ENCODE data around the gene CFD.

DNA sequence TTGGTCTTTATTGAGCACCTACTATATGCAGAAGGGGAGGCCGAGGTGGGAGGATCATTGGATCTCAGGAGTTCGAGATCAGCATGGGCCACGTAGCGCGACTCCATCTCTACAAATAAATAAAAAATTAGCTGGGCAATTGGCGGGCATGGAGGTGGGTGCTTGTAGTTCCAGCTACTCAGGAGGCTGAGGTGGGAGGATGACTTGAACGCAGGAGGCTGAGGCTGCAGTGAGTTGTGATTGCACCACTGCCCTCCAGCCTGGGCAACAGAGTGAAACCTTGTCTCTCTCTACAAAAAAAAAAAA, 3.8 kb downstream of the CFD start:
- TF ChIP-seq, protein P1, sequence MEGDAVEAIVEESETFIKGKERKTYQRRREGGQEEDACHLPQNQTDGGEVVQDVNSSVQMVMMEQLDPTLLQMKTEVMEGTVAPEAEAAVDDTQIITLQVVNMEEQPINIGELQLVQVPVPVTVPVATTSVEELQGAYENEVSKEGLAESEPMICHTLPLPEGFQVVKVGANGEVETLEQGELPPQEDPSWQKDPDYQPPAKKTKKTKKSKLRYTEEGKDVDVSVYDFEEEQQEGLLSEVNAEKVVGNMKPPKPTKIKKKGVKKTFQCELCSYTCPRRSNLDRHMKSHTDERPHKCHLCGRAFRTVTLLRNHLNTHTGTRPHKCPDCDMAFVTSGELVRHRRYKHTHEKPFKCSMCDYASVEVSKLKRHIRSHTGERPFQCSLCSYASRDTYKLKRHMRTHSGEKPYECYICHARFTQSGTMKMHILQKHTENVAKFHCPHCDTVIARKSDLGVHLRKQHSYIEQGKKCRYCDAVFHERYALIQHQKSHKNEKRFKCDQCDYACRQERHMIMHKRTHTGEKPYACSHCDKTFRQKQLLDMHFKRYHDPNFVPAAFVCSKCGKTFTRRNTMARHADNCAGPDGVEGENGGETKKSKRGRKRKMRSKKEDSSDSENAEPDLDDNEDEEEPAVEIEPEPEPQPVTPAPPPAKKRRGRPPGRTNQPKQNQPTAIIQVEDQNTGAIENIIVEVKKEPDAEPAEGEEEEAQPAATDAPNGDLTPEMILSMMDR (IDR thresholded peaks at IDR 0.05), result no peak
- TF ChIP-seq POLR2A (IDR thresholded peaks at IDR 0.05), result no peak
